Stimulated activated CD8-positive, alpha-beta memory T cell treated with anti-CD3 and anti-CD28 coated beads, Interleukin-7, amount 100 ng/mL, for 48 hours (primary cell): ENCODE results near the gene RASGRP4.
A peak's percentile ranks its signal among the peaks of the same experiment; 100 is the strongest.
"Not testable (repeated sequence)": the region's sequence is repeated elsewhere in the genome, so short reads cannot be mapped to it uniquely, and the experiment has no call there.

ENCODE experiments used
- DNase-seq, 2 donors: peaks; one replicate each; pipeline ENCODE4 v3.0.0-alpha.2; 2020; ENCODE audit warnings: low read depth in 1 of 2; ENCODE audit errors: extremely low read depth in 1 of 2

RASGRP4 gene

DNA sequence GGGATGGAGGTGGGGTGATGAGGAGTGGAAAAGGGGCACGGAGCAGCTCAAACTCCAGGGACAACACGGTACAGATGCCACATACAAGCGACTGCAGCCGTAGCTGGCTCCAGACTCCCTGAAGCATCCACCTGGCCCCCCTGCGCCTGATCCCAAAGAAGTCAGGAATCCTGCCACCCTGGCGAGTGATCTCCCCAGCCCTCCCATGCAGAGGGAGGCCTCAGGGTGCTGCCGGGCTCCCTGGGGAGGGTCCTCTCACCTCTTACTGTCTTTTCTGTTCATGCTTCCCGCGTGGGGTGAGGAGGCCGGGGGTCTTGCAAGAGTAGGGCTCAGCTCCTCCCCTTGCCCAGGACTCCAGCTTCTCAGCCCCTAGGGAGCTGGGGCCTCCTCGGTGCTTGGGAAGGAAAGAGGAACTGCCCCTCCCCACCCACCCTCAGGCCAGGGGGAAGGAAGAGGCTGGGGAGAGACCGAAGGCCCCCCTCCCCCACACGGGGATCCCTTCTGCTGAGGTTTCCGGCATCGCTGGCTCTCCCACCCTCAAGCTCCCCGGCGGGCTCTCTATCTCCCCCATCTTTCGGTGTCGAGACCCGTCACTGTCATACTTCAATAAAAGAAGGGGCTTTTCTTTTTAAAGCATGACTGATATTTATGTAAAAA lies at the start of gene RASGRP4:
RASGRP4 (minus strand) TSS at position 410 of the 657 bp plus-strand sequence; CDS start at position 282, 128 bp downstream.
- DNase-seq, result peak in 1 of 2 donors; percentile 42

DNA sequence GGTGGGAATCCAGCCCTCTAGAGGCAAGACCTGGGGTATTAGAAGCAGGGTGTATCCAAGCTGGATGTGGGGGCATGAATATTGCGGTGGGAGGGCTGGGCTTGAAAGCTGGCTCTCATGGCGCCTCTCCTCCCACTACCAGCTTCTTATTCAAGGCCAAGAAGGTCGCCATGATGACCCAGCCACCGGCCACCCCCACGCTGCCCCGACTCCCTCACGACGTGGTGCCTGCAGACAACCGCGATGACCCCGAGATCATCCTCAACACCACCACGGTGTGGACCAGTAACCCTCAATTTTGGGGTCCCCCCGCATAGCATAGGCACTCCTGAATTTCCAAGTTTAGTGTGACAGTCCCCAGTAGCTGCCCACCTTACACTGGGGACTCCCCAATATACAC lies 49.2 kb upstream of the RASGRP4 start:
- DNase-seq, result no peak

- no peak for DNase-seq
Observed at GRCh38 chr19:38473201-38473600, 47.2 kb upstream of the RASGRP4 start.

DNA sequence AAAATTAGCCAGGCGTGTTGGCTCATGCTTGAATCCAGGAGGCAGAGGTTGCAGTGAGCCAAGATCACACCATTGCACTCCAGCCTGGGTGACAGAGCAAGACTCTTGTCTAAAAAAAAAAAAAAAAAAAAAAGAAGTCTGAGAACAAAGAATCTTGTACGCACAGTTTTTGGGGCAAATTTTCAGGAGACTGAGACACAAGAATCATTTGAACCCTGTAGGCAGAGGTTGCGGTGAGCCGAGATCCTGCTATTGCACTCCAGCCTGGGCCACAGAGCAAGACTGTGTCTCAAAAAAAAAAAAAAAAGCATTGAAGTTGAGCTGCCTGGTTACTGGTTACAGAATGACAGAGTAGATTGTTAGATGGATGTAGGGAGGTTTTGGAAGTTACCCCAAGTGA lies 46.7 kb upstream of the RASGRP4 start:
- not testable (repeated sequence) for DNase-seq

- no peak for DNase-seq
Observed at GRCh38 chr19:38470788-38471480, 44.9 kb upstream of the RASGRP4 start.

GRCh38 chr19:38469151-38469550 lies 43.1 kb upstream of the RASGRP4 start:
- no peak for DNase-seq

- no peak for DNase-seq
Observed at GRCh38 chr19:38467541-38468525, 41.8 kb upstream of the RASGRP4 start.

DNA sequence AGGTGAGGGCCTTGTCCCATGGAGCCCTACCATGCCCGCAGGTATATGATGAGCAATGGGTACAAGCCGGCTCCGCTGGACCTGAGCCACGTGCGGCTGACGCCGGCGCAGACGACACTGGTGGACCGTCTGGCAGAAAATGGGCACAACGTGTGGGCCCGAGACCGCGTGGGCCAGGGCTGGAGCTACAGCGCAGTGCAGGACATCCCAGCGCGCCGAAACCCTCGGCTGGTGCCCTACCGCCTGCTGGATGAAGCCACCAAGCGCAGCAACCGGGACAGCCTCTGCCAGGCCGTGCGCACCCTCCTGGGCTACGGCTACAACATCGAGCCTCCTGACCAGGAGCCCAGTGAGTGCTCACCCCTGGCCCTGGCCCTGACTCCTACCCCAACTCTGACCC lies 40.0 kb upstream of the RASGRP4 start:
- no peak for DNase-seq

DNA sequence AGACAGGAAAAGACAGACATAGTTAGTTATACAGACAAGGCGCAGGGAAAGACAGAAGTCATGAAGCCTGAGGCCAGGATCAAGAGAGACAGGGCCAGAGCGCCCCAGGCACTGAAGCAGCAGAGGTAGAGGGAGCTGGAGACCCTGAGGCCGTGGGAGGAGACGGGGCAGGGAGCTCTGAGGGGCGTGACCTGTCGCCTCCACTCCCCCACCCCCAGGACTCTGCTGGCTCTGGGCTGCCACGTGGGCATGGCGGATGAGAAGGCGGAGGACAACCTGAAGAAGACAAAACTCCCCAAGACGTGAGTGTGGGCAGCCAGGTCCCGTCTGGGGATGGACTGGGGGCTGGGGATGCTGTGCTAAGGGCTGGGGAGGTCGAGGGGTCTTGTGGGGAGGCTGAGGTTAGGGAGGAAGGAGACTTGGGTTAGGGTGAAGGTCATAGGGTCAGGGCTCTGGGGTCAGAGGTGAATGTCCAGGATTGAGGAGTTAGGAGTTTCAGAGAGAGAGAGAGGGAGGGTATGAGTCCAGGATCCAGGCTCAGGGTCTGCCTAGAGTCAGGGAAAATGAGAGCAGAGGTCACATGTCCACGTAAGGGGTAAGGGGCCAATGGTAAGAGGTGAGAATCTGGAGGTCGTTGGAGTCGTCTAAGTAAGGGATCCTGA lies 38.5 kb upstream of the RASGRP4 start:
- DNase-seq, result no peak

GRCh38 chr19:38463365-38463764 lies 37.3 kb upstream of the RASGRP4 start:
- DNase-seq, result no peak

DNA sequence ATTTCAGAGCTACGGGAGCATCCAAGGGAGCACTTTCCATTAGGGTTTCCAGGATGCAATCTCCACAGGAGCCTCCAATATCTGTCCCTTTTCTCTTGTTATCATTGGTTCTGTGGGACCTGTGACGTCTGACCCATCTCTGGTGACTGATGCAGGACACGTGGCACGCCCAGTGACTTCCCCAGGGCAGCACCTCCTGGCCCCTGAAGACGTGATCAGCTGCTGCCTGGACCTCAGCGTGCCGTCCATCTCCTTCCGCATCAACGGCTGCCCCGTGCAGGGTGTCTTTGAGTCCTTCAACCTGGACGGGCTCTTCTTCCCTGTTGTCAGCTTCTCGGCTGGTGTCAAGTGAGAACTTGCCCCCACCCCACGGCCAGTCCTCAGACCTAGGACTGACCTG lies 33.0 kb upstream of the RASGRP4 start:
- no peak for DNase-seq

DNA sequence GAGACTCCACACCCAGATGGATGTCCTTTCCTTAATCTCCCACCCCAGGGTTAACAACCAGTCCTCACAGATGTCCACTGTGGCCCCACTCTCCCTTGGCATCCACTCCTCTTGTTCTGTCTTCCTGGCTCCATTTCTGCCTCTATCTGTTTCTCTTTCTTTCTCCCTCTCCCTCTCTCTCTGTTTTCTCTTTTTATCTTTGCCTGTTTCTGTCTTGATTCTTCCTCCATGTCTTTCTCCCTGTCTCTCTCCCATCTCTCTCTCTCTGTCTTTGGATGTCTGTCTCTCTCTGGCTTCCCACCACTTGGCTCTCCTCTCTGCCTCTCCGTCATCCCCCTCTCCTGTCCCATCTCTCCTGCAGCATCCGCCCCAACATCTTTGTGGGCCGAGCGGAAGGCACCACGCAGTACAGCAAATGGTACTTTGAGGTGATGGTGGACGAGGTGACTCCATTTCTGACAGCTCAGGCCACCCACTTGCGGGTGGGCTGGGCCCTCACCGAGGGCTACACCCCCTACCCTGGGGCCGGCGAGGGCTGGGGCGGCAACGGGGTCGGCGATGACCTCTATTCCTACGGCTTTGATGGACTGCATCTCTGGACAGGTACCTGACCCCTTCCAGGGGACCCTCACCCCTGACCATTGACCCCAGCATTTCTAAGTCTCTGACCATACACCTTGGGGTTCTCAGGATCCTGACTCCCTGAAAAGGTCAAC lies 31.8 kb upstream of the RASGRP4 start:
- DNase-seq, result no peak

DNA sequence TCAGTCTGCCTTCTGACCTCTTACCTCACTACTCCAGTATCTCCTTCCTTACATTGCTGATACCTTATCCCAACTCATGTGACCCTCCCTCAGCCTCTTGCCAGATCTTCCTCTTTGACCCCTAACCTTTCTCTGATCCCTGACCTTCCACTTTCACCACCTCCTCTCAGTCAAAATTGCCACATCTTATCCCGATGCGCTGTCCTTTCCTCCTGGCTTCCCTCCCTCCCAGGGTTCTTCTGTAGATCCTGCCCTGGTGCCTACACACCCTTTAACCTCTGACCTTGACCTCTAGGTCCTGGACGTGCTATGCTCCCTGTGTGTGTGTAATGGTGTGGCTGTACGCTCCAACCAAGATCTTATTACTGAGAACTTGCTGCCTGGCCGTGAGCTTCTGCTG lies 31.2 kb upstream of the RASGRP4 start:
- DNase-seq, result no peak

- no peak for DNase-seq
Observed at GRCh38 chr19:38455031-38455430, 29.0 kb upstream of the RASGRP4 start.

- DNase-seq, result no peak
Observed at GRCh38 chr19:38453596-38453995, 27.6 kb upstream of the RASGRP4 start.

- peak in 1 of 2 donors; percentile 19 for DNase-seq
Observed at GRCh38 chr19:38452430-38453366, 26.7 kb upstream of the RASGRP4 start.

GRCh38 chr19:38451629-38452028 lies 25.6 kb upstream of the RASGRP4 start:
- no peak for DNase-seq

- no peak for DNase-seq
Observed at GRCh38 chr19:38451036-38451435, 25.0 kb upstream of the RASGRP4 start.

- DNase-seq, result no peak
Observed at GRCh38 chr19:38449518-38449917, 23.5 kb upstream of the RASGRP4 start.
